Esophagus muscularis mucosa (tissue), 3 donors: Measurements from ENCODE around the gene KRTAP5-2.

Experiments used
- CTCF ChIP-seq, 3 experiments: fragments of 200-600 bp in 2 of 3; fragments of 450-650 bp in 1 of 3; sonication (generic) in 2 of 3; IDR thresholded peaks; one replicate each; pipeline ENCODE4 v1.5.1; 2017 to 2019; ENCODE audit warnings: antibody characterized with exemption in 3 of 3, mild to moderate bottlenecking in 2 of 3, moderate library complexity in 1 of 3
- POLR2AphosphoS5 ChIP-seq, 2 donors: sonication (generic); formaldehyde crosslinking; IDR thresholded peaks; one replicate each; pipeline ENCODE4 v1.6.1; 2017; ENCODE audit warnings: antibody characterized with exemption in 2 of 2

- TF ChIP-seq CTCF (IDR thresholded peaks at IDR 0.05) (no peak), POLR2AphosphoS5 (IDR thresholded peaks at IDR 0.05) (no peak)
Observed at GRCh38 chr11:1547467-1548098, 50.5 kb downstream of the KRTAP5-2 start.
